NCI-H82 treated with DMSO at 0.1 percent for 48 hours (cell line): ENCODE results near the gene EIF4EBP3.

ENCODE experiments used
- DNase-seq: peaks from one replicate; lab custom pipeline; 2025; ENCODE audit not compliant: unreplicated experiment; lab: John Stamatoyannopoulos, UW

EIF4EBP3 gene

GRCh38 chr5:140547508-140548299, at the start of gene EIF4EBP3:
Gene EIF4EBP3 (plus strand): TSS chr5:140547662. CDS start chr5:140547738, 76 bp downstream.
- DNase-seq: peak; percentile 57

- no peak for DNase-seq
Observed at GRCh38 chr5:140497897-140498296, 49.6 kb upstream of the EIF4EBP3 start.

GRCh38 chr5:140498591-140498990, 48.9 kb upstream of the EIF4EBP3 start:
- no peak for DNase-seq

GRCh38 chr5:140502834-140503233, 44.6 kb upstream of the EIF4EBP3 start:
- DNase-seq: no peak

- DNase-seq: no peak
Observed at GRCh38 chr5:140509898-140510297, 37.6 kb upstream of the EIF4EBP3 start.

- no peak for DNase-seq
Observed at GRCh38 chr5:140513124-140513523, 34.3 kb upstream of the EIF4EBP3 start.

- DNase-seq: no peak
Observed at GRCh38 chr5:140524003-140524402, 23.5 kb upstream of the EIF4EBP3 start.

- DNase-seq: no peak
Observed at GRCh38 chr5:140540227-140540626, 7.2 kb upstream of the EIF4EBP3 start.

- no peak for DNase-seq
Observed at GRCh38 chr5:140542972-140543371, 4.5 kb upstream of the EIF4EBP3 start.

GRCh38 chr5:140544986-140545385, 2.5 kb upstream of the EIF4EBP3 start:
- DNase-seq: no peak

GRCh38 chr5:140545606-140546005, 1.9 kb upstream of the EIF4EBP3 start:
- no peak for DNase-seq

GRCh38 chr5:140546851-140547507, 483 bp upstream of the EIF4EBP3 start:
- no peak for DNase-seq

- DNase-seq: no peak
Observed at GRCh38 chr5:140548300-140548688, 832 bp downstream of the EIF4EBP3 start.

GRCh38 chr5:140548791-140549190, 1.3 kb downstream of the EIF4EBP3 start:
- no peak for DNase-seq

GRCh38 chr5:140549237-140550144, 2.0 kb downstream of the EIF4EBP3 start:
- no peak for DNase-seq

- no peak for DNase-seq
Observed at GRCh38 chr5:140550147-140551079, 3.0 kb downstream of the EIF4EBP3 start.

- DNase-seq: no peak
Observed at GRCh38 chr5:140551872-140552271, 4.4 kb downstream of the EIF4EBP3 start.

GRCh38 chr5:140553657-140554056, 6.2 kb downstream of the EIF4EBP3 start:
- DNase-seq: no peak

GRCh38 chr5:140554454-140554853, 7.0 kb downstream of the EIF4EBP3 start:
- DNase-seq: no peak

- DNase-seq: no peak
Observed at GRCh38 chr5:140555747-140556312, 8.4 kb downstream of the EIF4EBP3 start.
